NOMO-1 treated with dmso at 0.1 percent for 144 hours (cell line): ENCODE data around the gene SPTB.

Experiments used
- DNase-seq: peaks from one replicate; lab custom pipeline; 2025; ENCODE audit not compliant: unreplicated experiment; lab: John Stamatoyannopoulos, UW

The SPTB gene

DNA sequence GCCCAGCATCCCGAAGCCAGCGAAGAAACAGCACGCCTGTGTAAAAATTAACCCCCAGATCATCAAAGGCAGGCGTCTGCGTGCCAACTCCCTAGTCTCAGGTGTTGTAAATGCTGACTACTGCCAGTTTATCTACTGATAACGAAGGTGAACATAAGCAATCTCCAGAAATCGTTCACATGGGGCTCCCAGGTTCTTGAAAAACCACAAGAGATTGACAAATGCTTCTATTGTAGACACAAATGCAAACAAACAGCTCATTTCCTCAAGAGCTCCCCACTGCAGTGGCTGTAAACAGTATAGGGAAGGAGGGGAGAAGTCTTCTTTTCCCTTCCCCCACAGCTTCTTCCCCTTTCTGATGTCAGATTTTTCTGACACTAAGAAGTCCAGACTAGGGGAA lies 180.8 kb downstream of the SPTB start:
- DNase-seq: peak; percentile 81

GRCh38 chr14:64696355-64696857 lies 183.3 kb downstream of the SPTB start:
- no peak for DNase-seq
